GM18861 (cell line): ENCODE measurements around the gene ENO2.

Experiments used
- ATAC-seq: cut with Tn5 transposase; IDR thresholded peaks from one replicate; pipeline ENCODE4 v1.9.1; 2021; ENCODE audit not compliant: unreplicated experiment

ENO2 gene

DNA sequence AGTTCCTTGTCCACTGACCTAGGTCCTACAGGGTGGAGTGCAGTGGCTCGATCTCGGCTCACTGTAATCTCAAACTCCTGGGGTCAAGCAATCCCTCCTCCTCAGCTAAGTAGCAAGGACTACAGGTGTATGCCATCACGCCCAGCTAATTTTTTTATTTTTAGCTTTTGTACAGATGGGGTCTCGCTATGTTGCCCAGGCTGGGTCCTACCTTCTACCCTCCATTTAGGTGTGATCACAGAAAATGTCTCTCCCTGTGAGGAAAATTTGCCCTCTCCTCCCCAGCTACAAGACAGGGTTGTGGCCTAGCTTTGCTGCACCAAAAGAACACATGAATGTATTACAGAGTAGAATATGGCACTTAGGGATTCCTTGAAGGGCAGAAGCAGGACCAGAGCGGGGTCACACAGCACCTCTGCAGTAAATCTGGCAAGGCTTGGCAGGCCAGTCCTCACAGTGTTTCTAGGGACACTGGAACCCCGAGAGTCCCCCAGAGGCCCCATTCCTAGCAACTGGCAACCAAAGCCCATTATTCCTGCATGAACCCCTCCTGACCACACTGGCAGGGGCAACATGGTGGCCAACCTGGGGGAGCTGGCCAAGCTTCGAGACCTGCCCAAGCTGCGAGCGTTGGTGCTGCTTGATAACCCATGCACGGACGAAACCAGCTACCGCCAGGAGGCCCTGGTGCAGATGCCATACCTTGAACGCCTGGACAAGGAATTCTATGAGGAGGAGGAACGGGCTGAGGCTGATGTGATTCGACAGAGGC is 2.0 kb upstream of the ENO2 start:
- ATAC-seq: no peak

DNA sequence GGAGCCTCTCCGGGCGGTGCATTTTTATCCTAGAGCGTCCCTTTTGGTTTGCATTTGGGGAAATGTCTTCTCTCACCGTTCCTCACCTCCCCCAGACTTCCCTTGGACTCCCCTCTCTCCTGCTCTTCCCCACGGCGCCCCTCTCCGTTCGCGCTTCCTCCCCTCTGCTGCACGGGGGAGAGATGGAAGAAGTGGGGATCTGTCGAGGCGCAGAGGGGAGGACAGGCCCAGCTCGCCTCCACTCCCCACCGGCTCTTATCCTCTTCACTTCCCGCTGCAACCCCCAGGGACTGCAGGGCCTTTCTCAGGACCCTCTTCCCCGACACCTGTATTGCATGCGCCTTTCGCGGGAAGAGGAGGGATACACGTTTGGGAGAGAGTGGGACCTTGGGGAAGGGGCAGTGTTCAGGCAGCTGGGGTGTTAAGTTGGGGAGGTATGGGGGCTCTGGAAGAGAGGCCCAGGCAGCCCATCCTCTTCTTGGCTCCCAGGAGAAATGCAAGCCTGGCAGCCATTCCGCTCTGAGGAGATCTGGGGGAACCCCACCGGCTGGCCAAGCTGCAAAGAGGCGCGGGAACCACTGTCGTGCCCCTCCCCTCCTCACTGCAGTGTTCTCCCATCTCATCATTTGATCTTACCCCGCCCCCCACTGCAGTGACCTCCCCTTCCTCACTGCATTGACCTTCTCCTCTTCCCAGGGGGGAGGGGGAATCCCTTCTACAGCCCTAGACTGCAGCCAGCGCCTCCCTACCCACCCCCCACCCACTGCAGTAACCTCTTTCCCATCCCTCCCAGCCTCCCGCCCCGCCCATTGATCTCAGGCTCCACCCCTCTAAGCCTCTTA is 788 bp downstream of the ENO2 start:
- ATAC-seq: no peak

DNA sequence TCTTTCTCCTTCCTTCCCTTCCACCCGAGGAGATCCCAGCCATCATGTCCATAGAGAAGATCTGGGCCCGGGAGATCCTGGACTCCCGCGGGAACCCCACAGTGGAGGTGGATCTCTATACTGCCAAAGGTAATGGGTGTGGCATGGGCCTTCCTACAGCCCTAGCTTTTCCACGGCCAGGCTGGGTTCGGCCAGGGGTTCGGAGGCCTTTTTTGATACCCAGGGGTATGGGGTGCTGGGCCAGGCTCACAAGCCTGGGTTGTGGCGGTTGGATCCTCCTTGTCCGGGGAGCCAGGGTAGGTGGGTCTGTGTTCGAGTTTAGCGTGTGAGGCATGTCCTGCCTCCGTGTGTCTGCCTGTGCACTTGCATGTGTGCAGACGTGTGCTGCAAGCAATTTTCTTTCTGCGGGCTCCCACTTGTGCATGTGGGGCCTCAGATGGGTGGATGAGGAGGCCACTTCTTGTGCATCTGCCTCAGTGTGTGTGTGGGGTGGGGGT is 1.5 kb downstream of the ENO2 start:
- ATAC-seq: no peak

DNA sequence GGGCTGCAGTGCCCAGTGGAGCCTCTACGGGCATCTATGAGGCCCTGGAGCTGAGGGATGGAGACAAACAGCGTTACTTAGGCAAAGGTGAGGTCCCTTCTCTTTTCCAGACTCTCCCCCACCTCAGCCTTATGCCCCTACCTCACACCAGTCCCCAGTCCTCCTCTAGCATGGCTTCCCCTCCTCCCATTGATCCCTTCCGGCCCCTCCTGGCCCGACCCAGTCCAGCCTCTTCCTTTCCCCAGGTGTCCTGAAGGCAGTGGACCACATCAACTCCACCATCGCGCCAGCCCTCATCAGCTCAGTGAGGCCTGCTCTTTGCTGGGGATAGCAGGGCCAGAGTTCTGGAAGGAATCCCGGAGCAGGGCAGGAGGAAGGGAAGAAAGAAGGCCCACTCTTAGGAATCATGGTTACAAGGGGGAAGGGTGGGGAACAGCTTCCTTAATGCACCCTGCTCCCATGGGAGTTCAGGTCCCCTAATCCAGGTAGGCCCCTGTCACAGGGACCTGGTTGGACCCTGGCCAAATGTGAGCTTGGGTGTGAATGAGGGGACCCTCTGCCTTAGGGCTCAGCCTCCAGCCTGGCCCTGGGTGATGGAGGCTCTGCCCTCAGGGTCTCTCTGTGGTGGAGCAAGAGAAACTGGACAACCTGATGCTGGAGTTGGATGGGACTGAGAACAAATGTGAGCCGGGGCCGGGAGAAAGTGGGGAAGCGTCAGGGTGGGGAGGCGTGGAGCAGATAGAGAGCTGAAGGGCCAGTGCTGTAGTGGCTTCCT is 2.2 kb downstream of the ENO2 start:
- no peak for ATAC-seq

GRCh38 chr12:6917491-6918231 is 3.3 kb downstream of the ENO2 start:
- no peak for ATAC-seq

GRCh38 chr12:6919588-6919987 is 5.2 kb downstream of the ENO2 start:
- no peak for ATAC-seq

GRCh38 chr12:6921539-6921938 is 7.2 kb downstream of the ENO2 start:
- ATAC-seq: no peak

DNA sequence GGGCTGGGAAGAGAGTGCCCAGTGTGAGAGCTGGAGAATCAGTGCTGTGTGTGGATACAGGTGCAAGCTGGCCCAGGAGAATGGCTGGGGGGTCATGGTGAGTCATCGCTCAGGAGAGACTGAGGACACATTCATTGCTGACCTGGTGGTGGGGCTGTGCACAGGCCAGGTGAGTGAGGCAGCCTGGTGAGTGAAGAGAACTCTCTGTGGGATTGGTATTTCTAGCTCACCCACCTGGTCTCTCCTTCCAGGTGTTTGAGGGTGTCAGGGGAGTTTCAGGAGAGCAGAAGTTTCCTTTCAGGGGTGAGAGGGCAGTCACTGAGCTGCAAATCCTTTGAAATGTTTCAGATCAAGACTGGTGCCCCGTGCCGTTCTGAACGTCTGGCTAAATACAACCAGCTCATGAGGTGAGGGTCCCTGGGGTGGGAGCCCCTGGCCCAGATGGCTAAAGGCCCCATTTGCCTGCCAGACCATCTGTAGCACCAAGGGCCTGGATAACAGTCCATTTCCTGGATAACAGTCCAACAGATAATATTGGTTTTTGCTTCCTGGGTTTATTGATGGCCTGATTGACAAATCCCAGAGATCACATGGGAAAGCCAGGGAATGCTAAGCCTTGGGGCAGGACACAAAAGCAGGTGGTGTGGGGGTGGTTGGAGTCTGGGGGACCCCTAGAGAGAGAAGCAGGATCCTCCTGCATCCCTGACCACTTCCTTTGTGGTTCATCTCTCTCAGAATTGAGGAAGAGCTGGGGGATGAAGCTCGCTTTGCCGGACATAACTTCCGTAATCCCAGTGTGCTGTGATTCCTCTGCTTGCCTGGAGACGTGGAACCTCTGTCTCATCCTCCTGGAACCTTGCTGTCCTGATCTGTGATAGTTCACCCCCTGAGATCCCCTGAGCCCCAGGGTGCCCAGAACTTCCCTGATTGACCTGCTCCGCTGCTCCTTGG is 7.9 kb downstream of the ENO2 start:
- no peak for ATAC-seq

DNA sequence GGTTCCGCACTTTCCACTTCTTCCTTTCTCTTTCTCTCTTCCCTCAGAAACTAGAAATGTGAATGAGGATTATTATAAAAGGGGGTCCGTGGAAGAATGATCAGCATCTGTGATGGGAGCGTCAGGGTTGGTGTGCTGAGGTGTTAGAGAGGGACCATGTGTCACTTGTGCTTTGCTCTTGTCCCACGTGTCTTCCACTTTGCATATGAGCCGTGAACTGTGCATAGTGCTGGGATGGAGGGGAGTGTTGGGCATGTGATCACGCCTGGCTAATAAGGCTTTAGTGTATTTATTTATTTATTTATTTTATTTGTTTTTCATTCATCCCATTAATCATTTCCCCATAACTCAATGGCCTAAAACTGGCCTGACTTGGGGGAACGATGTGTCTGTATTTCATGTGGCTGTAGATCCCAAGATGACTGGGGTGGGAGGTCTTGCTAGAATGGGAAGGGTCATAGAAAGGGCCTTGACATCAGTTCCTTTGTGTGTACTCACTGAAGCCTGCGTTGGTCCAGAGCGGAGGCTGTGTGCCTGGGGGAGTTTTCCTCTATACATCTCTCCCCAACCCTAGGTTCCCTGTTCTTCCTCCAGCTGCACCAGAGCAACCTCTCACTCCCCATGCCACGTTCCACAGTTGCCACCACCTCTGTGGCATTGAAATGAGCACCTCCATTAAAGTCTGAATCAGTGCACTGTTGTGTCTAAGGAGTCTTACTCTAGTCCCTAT is 8.8 kb downstream of the ENO2 start:
- ATAC-seq: no peak

- no peak for ATAC-seq
These were observed 9.5 kb downstream of the ENO2 start for GRCh38 chr12:6923851-6924250.

GRCh38 chr12:6925239-6925539 is 10.8 kb downstream of the ENO2 start:
- ATAC-seq: no peak

- no peak for ATAC-seq
These were observed 11.3 kb downstream of the ENO2 start for GRCh38 chr12:6925540-6926279.

DNA sequence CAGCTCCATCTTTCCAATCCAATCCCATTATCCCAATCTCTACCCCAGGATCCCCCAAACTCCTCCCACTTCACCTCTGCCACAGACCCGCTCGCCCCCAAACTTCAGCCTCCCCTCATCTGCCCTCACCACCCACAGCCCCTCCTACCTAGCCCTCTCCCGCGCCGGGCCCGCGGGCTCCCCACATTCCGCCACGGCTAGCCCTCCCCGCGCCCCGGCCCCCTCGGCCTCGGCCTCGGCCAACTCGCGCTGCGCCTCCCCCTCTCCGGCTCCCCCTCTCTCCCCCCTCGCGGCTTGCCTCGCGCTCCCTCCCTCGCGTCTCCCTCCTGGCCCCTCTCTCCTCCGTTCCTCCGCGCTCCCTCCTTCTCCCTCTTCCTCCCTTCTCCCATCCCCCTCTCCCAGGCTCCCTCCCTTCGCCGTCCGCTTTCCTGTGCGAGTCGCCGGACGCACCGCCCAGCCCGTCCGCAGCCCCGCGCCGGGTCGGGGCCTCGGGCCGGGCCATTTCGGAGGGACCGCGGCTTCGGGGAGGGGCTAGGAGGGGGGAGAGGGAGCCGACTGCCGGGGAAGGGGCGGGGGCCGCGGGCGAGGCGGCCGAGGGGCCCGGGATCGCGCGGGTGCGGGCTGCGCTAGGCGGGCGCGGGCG is 13.1 kb downstream of the ENO2 start, which contains the start of gene ATN1:
Gene ATN1, plus strand, starts transcription at position 581 of the 643 bp plus-strand sequence. CDS start 6,043 bp downstream, outside the sequence.
- ATAC-seq: no peak

GRCh38 chr12:6928022-6928702 is 13.8 kb downstream of the ENO2 start:
- no peak for ATAC-seq

DNA sequence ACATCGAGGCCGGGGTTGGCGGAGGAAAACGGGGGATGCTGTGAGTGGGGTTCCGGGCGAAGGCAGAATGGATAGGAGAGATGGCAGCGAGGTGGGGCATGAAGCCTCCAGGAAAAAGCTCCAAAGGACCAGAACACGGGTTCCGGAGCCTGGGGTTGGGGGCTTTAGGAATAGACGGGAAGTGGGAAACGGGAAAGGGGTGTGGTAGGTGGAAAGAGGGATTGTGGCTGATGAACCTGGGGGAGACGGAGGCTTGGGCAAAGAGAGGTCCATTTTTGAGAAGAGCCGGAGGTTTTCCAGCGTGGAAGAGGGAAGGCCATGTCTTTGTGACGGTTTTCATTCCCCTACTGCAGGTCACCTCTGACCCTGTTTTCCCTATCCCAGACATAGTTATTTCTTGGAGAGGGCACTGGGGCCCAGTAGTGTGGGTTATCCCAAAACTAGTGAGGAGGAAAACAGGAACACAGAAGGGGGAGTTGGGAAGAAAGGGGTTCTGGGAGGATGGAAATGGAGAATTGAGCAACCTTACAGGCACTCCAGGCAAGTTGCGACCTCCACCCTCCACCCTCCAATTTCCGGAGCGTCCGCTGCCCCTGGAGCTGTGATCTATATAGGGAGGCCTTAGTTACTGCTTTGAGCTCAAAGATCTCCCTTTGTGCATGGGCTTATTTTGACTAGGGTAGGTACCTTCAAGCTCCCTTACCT is 14.5 kb downstream of the ENO2 start:
- ATAC-seq: no peak
